HG03460 (cell line): Measurements from ENCODE around the gene HOXA2.
A peak's percentile ranks its signal among the peaks of the same experiment; 100 is the strongest.

Experiments
- ATAC-seq: cut with Tn5 transposase; IDR thresholded peaks from one replicate; pipeline ENCODE4 v1.9.1; 2021; ENCODE audit not compliant: unreplicated experiment

Gene HOXA2

DNA sequence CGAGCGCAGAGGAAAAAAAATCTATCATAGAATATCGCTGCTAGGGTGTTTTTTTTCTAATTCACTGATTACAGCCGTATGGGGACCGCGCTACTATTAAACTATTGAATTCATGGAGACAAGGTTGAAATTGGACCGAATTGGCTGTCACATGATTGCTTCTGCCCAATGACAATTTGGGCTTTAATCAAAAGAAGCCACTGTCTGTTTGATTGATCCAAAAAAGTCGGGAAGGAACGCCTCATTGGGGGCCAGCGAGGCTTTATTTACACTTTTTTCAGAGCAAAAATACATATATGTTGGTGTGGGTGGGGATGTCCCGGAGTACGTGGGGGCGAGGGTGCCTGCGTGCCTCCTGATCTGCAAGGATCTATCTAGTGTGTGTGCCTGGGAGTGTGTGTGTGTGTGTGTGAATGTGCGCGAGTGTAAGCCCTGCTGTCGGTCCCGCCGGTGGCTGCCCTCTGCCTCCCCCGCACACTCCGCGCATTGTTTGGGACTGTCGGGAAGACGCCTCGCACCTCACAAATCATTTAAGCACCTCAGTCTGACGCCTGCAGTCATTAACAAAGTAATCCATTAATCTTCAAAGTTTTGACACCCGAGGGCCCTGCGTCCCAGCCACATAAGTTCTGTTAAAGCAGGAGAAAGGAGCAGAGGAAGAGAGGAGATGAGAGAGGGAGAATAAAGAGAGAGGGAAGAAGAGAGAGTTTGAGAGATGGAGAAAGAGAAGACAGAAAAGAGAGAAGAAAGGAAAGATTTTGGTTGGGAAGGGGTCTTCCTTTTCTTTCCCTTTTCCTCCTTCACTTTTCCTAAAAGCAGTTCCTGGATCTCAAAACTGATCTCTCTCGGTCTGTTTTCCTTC lies at the start of gene HOXA2:
TSS of gene HOXA2 (minus strand) at position 103 of the 862 bp plus-strand sequence. CDS start 183 bp downstream, outside the sequence.
- ATAC-seq: no peak

DNA sequence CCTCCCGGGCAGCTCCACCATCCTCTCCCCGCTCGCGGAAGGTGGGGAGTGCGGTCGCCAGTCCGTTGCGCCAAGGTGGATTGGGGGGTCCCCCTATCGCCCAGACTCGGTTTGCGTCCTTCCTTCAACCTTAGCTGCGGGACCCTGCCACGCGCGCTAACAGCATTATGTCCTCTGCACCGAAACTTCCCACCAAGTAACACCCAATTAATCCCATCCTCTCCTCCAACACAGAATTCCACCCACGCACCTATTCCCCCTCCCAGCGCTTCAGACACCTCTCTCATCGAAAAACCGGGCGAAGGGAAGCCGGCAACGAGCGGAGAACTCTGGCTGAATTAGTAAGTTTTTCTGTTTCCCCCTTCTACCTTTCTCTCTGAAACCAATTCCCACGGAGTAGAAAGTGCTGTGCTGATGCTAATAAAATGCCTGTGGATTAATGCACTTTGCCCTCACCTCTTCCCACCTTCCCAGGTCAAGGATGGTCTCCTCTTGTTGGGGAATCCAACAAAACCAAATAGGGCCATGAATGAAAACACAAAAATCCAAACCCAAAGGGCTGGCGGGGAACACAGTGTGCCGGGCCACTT lies 49.0 kb upstream of the HOXA2 start:
- ATAC-seq: no peak

DNA sequence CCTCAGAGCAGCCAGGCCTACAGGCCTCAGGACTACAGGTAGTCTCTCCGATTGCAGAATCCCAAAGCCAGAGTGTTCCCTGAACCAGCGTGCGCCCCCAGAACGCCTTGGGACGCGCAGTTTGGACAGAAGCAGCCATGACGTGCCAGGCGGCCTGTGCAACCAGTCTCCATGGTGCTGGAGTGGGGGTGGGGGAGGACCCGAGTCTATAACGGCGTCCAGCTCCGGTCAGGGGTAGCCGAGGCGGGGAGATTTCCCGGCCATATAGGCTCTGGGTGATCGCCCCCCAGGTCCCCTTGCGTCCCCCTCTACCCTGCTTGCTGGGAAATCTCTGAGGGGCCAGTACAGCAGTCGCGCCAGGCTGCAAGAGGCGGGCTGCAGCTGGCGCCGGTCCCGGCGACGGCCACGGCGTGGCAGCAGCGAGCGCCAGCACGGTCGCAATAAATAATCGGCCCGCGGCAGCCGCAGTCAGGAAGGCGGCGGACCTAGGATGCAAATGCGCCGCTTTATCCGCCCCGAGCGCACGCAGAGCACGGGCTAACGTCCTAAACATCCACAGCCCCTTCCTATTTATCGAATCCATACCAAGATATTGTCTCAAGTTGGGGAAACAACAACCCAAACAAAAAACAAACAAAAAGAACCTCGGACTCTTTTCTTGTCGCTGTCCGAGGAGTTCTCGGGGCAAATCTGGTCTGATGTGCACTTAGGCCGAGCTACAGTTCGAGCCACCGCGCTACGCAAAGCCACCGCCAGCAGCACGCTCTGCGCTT lies 48.3 kb upstream of the HOXA2 start:
- ATAC-seq: peak; percentile 74

DNA sequence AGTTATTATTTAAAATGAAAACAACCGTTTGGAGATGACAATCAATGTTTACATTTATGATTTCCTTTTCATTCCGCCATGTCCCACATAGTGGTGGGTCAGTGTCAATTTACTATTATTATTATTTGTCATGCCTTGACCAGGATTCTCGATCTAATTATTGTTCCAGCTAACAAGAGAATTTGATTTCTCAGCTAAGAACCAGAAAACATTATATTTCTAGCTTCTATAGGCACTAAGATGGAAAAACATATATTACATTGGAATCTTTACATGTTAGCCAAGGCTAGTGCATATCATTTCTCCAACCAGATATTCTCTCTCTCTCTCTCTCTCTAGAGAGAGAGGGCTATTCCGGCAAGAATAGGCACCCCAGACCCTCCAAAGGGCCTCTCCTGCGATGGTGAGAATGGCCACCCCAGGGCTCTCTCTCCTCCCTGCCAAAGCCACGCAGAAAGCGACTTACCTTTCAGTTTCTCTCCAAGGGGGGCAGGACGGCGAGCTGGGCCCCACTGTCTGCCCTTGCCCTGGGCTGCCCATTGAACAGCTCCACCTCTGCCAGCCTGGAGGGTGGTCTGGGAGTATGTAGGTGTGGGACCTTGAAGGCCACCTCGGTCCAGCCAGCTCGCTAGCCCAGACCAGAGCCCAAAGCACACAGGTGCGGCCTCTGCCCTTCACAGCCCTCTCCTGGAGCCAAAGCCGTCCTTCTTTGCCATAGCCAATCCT lies 47.5 kb upstream of the HOXA2 start:
- peak; percentile 13 for ATAC-seq

DNA sequence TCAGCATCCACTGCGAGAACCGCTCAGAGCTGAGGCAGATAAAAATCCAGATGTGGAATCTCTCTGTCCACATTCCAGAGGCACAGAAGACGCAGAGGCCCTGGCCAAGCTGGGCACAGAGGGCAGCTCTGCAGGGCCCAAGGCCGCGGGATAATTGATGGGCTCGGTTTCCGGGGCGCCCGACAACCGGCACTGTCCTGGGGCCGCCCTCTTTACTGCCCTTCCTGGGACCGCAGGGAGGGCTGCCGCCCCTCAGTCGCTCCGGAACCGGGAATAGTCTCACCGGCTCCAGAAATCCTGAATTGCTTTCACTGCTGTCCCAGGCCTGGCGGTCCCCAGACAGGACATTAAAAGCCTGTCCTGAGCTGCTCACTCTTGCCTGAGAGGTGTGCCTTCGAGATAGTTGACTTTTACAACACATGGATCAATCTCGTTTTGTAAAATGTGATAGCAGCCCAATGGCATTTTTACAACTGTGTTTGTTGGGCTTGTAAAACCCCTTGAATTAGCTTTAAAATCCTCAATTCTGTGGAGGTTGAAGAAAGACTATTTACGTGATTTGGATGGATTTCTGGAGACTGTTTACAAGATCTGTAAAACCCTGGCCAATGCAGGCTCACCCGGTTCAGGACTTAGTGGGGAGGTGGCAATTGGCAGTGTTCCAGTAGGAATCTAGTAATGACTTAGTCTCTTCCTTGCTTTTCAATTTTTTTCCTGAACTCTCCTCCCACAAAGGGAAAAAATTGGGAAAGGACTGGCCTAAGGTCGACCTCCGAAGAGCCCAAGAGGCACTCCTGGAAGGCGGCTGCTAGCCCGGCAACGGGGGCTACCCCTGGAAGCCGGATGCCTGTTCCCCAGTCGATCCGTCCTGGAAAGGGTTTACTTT lies 46.5 kb upstream of the HOXA2 start:
- no peak for ATAC-seq

DNA sequence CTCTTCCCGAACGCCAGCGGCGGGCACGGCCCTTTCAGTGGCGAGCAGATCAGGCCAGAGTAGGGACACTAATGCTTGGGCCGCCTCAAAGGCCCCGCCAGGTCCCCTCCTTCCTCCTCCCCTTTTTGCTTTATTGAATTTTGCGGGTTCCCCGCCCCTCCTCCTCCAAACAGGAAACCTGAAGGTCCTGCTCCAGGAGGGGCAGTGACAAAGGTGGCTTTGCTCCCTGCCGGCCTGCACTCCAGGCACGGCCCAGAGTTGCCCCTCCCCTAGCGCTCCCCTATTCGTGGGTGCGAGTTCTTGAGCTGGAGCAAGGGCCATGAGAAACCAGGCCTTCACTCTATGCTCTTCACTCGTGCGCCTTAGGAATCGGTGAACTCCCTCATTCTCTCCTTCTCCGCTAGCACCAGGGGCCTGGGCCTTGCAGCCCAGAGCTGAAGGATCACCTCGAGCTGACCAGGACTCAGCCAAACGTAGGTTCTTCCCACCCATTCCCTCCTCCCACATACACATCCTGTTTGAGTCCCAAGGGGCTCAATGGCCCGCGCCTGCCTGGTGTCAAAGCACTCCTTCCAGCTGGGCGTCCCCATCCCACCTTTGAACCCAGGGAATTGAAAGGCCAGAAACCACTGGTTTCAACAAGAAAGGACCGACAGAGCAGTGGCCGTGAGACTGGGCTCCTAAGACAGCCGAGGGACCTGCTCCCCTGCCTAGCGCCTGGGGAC lies 45.7 kb upstream of the HOXA2 start:
- ATAC-seq: no peak

DNA sequence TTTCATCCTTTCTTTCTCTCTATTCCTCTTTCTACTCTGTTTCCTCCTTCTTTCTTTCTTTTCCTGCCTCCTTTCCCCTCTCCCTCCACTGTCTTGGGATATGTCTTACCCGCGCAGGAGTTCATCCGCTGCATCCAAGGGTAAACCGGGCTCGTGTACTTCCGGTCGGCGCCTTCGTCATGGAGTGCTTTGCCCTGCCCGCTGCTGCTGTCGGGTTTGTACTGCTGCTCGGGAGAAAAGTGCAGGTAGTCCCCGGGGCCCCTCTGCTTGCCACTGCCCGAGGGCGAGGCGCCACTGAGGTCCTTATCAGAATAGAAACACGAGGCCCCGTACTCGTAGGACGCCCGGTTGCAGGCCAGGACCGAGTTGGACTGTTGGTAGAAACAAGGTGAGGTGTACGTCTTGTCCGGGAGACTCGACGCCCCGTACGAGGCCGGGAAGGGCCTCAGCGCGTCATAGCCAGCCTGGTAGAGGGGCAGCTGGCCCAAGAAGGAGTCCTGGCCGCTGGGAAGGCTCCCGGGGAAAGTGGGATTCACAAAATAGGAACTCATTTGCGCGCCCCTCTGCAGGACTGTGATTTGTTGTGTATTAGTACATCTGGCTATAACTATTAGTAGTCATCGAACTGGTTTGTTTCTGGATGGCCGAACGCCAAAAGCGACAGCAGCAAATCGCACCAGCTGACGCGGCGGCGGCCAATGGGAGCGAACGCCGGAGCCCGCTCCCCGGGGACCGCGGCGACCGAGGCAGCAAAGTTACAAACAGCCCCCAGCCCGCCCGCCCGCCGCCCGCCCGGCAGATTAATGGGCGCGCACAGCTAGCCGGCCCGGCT lies 44.9 kb upstream of the HOXA2 start, which contains the start of gene HOXA6:
TSS of gene HOXA6 (minus strand) at position 576 of the 832 bp plus-strand sequence. CDS start at position 551, 25 bp downstream.
- ATAC-seq: no peak

DNA sequence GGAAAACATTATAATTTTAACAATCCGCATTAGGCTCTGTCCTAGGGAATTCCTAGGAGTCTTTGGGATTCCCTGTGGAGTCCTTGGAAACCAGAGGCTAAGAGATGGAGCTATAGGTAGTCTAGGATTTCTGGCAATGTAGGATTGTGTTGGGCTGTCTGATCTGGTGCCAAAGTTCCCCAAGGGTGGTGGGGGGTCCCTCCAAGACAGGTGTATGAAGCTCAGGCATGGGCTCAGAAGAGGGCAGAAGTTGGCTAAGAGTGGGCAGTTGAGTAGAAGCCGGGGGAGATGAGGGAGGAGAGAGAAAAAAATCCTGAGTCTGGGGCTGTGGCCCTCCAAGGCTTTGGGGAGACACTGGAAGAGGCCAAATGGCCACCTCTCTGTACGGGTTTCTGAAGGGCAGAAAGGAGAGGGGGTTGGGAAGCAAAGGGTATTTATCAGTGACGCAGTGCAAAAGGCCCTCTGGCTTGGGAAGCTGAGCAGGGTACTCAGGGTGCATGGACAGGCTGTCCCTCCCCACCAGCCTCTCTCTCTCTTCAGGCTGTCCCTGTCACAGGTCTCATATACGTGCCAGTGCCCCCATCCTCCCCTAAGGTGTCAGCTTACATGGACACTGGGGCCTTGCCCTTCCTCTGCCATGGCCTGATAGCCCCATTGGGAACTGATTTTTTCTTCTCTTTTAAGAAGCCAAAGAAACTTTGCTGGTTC lies 44.2 kb upstream of the HOXA2 start:
- ATAC-seq: no peak

DNA sequence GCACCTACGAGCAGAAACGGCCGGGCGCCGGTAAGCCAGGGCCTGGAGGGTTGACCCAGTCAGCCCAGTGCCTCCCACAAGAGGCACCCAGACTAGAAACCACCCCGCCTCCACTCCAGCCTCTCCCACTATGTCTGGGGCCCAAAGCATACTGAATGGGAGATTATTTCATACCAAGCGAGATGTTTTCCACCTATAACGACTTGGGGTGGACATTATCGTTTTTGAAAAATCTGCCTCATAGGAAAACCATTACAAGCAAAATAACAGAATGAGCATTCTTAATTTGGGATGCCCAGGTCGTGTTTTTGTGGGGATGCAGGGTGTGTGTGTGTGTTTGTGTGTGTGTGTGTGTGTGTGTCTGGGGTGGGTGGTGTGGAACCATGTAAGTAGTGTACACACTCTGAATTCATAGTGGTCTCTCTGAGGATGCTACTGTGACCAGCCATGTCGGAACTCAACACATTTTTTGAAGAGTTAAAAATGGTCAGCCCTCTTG lies 43.5 kb upstream of the HOXA2 start:
- ATAC-seq: no peak

DNA sequence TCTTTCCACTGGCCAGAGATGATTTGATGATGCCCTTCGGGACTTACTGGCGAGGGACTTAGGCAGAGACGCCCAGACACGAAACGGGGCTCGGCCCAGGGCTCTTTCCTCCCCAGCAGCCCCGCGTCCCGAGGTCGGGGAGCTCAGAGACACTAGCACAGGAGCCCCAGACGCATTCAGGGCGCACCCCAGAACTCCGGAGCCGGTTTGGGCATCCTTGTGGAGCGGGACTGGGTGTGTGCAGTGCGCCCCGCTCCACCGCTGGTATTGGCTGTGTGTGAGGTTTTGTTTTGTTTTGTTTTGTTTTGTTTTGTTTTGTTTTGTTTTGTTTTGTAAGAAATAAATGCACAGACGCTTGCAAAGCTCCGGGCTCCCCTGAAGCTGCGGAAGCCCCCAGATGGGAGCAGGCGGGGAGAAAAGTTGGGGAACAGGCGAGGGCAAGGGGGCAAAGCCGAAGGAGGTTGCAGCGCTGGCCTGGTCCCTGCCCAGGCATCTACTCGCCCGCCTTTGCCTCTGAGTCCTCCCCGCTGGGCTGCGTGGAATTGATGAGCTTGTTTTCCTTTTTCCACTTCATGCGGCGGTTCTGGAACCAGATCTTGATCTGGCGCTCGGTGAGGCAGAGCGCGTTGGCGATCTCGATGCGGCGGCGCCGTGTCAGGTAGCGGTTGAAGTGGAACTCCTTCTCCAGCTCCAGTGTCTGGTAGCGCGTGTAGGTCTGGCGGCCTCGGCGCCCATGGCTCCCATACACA lies 42.9 kb upstream of the HOXA2 start:
- ATAC-seq: no peak

DNA sequence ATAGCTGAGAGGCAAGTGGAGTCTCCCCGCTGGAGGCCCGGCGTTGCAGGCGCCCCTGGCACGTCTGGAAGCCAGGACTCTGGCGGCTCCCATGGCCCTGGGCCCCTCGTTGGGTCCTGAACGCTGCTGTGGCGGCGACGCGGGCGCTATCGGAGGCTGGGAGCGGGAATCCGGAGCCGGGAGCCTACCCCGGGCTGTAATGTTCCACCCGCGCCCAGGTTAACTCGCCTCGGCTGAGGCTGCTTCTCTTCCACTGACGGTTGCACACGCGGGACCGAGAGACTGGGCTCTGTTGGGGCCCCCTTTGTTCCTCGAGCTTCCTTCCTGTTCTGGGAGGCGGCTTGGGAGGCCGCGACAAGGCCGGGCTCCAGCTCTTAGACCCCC lies 42.3 kb upstream of the HOXA2 start:
- ATAC-seq: no peak

DNA sequence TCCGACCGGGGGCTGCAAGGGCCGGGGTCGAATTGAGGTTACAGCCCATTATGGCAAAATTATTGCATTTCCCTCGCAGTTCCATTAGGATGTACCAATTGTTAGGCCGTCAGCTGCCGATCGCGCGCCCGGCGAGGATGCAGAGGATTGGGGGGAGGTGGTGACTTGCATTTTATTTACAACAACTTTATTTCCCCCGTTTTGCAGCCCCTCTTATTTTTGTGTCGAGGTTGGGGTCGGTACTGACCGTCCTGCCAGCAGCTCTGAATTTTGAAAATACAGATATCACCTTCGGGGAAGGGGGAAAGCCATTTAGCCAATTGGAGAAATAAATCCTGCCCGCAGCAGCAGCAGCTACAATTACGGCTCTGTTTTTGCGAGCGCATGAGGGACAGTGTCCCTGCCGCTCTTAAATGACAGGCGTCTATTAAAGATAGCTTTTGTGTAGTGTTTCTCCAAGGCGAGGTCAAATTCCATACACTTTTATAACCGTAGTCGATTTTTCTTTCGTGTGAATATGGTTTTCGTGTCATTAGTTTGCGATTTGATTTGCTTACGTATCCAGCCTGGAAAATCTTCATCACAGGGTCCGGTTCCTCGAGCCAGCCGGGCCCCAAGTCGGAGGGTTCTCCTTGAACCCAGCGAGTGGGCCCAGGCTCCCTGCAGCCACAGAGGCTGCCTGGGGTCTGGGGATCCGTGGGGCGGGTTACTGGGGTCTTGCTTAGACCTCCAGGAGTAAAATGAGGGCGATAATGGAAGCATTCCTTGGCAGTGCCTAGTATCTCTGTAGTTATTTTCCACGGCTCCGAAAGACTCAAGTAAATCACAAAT lies 41.7 kb upstream of the HOXA2 start:
- ATAC-seq: no peak

DNA sequence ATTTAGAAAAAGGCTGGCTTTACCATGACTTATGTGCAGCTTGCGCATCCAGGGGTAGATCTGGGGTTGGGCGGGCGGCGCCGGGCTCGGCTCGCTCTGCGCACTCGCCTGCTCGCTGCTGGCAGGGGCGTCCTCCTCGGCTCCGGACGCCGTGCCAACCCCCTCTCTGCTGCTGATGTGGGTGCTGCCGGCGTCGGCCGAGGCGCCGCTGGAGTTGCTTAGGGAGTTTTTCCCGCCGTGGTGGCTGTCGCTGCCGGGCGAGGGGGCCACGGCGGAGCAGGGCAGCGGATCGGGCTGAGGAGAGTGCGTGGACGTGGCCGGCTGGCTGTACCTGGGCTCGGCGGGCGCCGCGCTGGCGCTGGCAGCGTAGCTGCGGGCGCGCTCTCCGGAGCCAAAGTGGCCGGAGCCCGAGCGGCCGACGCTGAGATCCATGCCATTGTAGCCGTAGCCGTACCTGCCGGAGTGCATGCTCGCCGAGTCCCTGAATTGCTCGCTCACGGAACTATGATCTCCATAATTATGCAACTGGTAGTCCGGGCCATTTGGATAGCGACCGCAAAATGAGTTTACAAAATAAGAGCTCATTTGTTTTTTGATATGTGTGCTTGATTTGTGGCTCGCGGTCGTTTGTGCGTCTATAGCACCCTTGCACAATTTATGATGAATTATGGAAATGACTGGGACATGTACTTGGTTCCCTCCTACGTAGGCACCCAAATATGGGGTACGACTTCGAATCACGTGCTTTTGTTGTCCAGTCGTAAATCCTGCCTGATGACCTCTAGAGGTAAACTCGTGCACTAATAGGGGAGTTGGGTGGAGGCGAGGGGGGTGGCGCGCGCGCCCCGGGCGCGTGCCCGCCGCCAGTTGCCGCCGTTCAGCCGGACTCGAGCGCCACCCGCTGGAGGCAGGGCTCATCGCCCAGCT lies 40.8 kb upstream of the HOXA2 start, which contains the start of gene HOXA5:
TSS of gene HOXA5 (minus strand) at position 659 of the 927 bp plus-strand sequence. CDS start at position 585, 74 bp downstream.
- ATAC-seq: no peak

DNA sequence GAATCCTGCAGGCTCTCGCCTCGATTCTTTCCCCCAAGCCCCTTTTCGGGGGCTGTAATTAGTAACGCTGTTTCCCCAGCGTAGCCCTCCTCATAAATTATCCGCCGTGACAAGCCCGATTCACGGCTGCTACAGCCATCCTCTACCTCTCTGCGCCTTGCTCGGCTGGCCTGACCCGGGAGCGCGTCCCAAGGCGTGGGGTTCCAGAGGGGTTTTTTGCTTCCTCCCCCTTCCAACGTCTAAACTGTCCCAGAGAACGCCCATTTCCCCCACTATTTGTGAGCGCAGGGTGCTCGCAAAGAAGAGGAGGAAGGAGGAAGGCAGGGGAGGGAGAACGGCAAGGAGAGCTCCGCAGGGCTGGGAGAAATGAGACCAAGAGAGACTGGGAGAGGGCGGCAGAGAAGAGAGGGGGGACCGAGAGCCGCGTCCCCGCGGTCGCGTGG lies 40.1 kb upstream of the HOXA2 start:
- no peak for ATAC-seq
